ENCODE results near the gene SEMA3A.

DNA sequence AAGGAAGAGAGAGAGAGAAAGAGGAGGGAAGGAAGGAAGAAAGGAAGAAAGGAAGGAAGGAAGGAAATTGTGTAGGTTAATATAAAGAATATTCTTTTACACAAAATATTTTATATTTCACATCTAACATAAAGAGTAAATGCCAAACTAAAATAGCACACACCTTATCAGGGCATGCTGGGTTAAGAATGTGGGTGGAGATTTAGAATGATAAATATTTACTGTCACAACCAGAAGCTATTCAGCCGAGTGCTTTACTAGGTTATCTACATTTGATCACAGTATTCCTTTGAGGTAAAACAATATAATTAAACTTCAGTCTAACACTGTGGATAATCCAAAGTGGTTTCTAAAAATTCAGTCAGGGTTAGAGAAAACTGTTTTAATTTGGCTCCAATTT, 103.3 kb downstream of the SEMA3A start:
- TF ChIP-seq, protein P1, sequence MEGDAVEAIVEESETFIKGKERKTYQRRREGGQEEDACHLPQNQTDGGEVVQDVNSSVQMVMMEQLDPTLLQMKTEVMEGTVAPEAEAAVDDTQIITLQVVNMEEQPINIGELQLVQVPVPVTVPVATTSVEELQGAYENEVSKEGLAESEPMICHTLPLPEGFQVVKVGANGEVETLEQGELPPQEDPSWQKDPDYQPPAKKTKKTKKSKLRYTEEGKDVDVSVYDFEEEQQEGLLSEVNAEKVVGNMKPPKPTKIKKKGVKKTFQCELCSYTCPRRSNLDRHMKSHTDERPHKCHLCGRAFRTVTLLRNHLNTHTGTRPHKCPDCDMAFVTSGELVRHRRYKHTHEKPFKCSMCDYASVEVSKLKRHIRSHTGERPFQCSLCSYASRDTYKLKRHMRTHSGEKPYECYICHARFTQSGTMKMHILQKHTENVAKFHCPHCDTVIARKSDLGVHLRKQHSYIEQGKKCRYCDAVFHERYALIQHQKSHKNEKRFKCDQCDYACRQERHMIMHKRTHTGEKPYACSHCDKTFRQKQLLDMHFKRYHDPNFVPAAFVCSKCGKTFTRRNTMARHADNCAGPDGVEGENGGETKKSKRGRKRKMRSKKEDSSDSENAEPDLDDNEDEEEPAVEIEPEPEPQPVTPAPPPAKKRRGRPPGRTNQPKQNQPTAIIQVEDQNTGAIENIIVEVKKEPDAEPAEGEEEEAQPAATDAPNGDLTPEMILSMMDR (IDR thresholded peaks at IDR 0.05): no peak
- no peak for TF ChIP-seq POLR2A (IDR thresholded peaks at IDR 0.05)
- TF ChIP-seq POLR2AphosphoS5 (IDR thresholded peaks at IDR 0.05): no peak

All from breast epithelium (tissue), 3 donors.